H9 (cell line): ENCODE results near the gene PRELID2. TPM values are rescaled to one million over a fixed set of nuclear protein-coding genes. Genes with fewer than 3 reads are reported as not detected.

ENCODE experiments used
- DNase-seq: peaks from one replicate; pipeline ENCODE4 v3.0.0-alpha.2; 2017
- H2AFZ ChIP-seq: one replicate; pipeline ENCODE4 v1.6.1; 2013; ENCODE audit warnings: mild to moderate bottlenecking, low read length, control low read depth, moderate library complexity
- H2AK5ac ChIP-seq: 2 replicates; pipeline ENCODE4 v1.6.1; 2013; ENCODE audit warnings: low read length, control low read depth, mixed read lengths; ENCODE audit not compliant: insufficient read length
- H2BK120ac ChIP-seq: one replicate; pipeline ENCODE4 v1.6.1; 2013; ENCODE audit warnings: low read depth, mild to moderate bottlenecking, low read length, control low read depth, inconsistent platforms; ENCODE audit not compliant: poor library complexity, severe bottlenecking
- H2BK12ac ChIP-seq: 2 replicates; pipeline ENCODE4 v1.6.1; 2013; ENCODE audit warnings: low read length, control low read depth, mixed read lengths, low read depth; ENCODE audit not compliant: insufficient read length
- H2BK15ac ChIP-seq: 2 replicates; pipeline ENCODE4 v1.6.1; 2013; ENCODE audit warnings: low read depth, low read length, control low read depth
- H2BK20ac ChIP-seq: one replicate; pipeline ENCODE4 v1.6.1; 2013; ENCODE audit warnings: low read depth, mild to moderate bottlenecking, low read length, control low read depth, inconsistent platforms; ENCODE audit not compliant: poor library complexity, severe bottlenecking
- H2BK5ac ChIP-seq: 2 replicates; pipeline ENCODE4 v1.6.1; 2013; ENCODE audit warnings: low read length, control low read depth, mixed read lengths; ENCODE audit not compliant: insufficient read length
- H3K14ac ChIP-seq: 2 replicates; pipeline ENCODE4 v1.6.1; 2013; ENCODE audit warnings: low read length, control low read depth; ENCODE audit not compliant: insufficient read depth
- H3K18ac ChIP-seq: 2 replicates; pipeline ENCODE4 v1.6.1; 2013; ENCODE audit warnings: low read depth, mild to moderate bottlenecking, mixed read lengths, low read length, control low read depth; ENCODE audit not compliant: insufficient read length
- H3K23ac ChIP-seq: 2 replicates; pipeline ENCODE4 v1.6.1; 2013; ENCODE audit warnings: low read length, control low read depth, mixed read lengths, low read depth; ENCODE audit not compliant: insufficient read length
- H3K23me2 ChIP-seq: 2 replicates; pipeline ENCODE4 v1.6.1; 2013; ENCODE audit warnings: low read depth, mild to moderate bottlenecking, mixed read lengths, low read length, control low read depth; ENCODE audit not compliant: insufficient read length, poor library complexity, severe bottlenecking
- H3K27ac ChIP-seq: 2 replicates; pipeline ENCODE4 v1.5.1; 2013; ENCODE audit warnings: low read length, control low read depth, mixed read lengths, low read depth; ENCODE audit not compliant: insufficient read length
- H3K27me3 ChIP-seq: 2 replicates; pipeline ENCODE4 v1.6.1; 2013; ENCODE audit warnings: low read length, control low read depth, inconsistent platforms; ENCODE audit not compliant: insufficient read depth
- H3K4ac ChIP-seq: 2 replicates; pipeline ENCODE4 v1.6.1; 2013; ENCODE audit warnings: low read depth, mild to moderate bottlenecking, control low read depth, inconsistent platforms, low read length, moderate library complexity
- H3K4me1 ChIP-seq: 2 replicates; pipeline ENCODE4 v1.6.1; 2013; ENCODE audit warnings: low read length, control low read depth, inconsistent platforms; ENCODE audit not compliant: insufficient read depth
- H3K4me2 ChIP-seq: 2 replicates; pipeline ENCODE4 v1.6.1; 2013; ENCODE audit warnings: low read length, control low read depth, mixed read lengths; ENCODE audit not compliant: insufficient read length, insufficient read depth
- H3K56ac ChIP-seq: 2 replicates; pipeline ENCODE4 v1.6.1; 2013; ENCODE audit warnings: low read depth, mild to moderate bottlenecking, mixed read lengths, low read length, control low read depth; ENCODE audit not compliant: insufficient read length
- H3K79me1 ChIP-seq: 2 replicates; pipeline ENCODE4 v1.6.1; 2013; ENCODE audit warnings: low read depth, mild to moderate bottlenecking, moderate library complexity, low read length, control low read depth, inconsistent platforms; ENCODE audit not compliant: insufficient read depth, poor library complexity, severe bottlenecking
- H3K79me2 ChIP-seq: 2 replicates; pipeline ENCODE4 v1.6.1; 2013; ENCODE audit warnings: low read length, control low read depth, inconsistent platforms; ENCODE audit not compliant: insufficient read depth
- H3K9ac ChIP-seq: 2 replicates; pipeline ENCODE4 v1.6.1; 2013; ENCODE audit warnings: low read length, control low read depth, mixed read lengths; ENCODE audit not compliant: insufficient read length; ENCODE audit errors: extremely low read depth
- H3K9me3 ChIP-seq: one replicate; pipeline ENCODE4 v1.6.1; 2013; ENCODE audit warnings: low read depth, low read length, inconsistent platforms; ENCODE audit not compliant: control insufficient read depth
- H3T11ph ChIP-seq: one replicate; pipeline ENCODE4 v1.6.1; 2013; ENCODE audit warnings: mild to moderate bottlenecking, low read length, control low read depth, inconsistent platforms
- H4K20me1 ChIP-seq: one replicate; pipeline ENCODE4 v1.6.1; 2013; ENCODE audit not compliant: control insufficient read depth, insufficient read length, insufficient read depth
- H4K5ac ChIP-seq: 2 replicates; pipeline ENCODE4 v1.6.1; 2013; ENCODE audit warnings: low read depth, mild to moderate bottlenecking, mixed read lengths, low read length, control low read depth; ENCODE audit not compliant: insufficient read length
- H4K8ac ChIP-seq: replicated peaks from 2 replicates; pipeline ENCODE4 v1.6.1; 2013; ENCODE audit warnings: low read length, control low read depth, mixed read lengths, low read depth; ENCODE audit not compliant: insufficient read length
- H4K91ac ChIP-seq: 2 replicates; pipeline ENCODE4 v1.6.1; 2013; ENCODE audit warnings: low read depth, mild to moderate bottlenecking, moderate library complexity, mixed read lengths, low read length, control low read depth; ENCODE audit not compliant: insufficient read length
- H3K27ac Mint-ChIP-seq, 3 experiments: 2 replicates in 2 of 3; 3 replicates in 1 of 3; pipeline ENCODE4 v1.8.0; 2020 to 2021; ENCODE audit warnings: mixed read lengths in 3 of 3, mild to moderate bottlenecking in 1 of 3, moderate library complexity in 1 of 3
- H3K27me3 Mint-ChIP-seq: 2 replicates; pipeline ENCODE4 v1.8.0; 2021; ENCODE audit warnings: low read depth, mild to moderate bottlenecking, moderate library complexity, mixed read lengths
- H3K36me3 Mint-ChIP-seq, 3 experiments: 2 replicates in 2 of 3; 3 replicates in 1 of 3; pipeline ENCODE4 v1.8.0; 2020 to 2021; ENCODE audit warnings: low read depth in 3 of 3, mixed read lengths in 3 of 3; ENCODE audit not compliant: insufficient read depth in 1 of 3
- H3K4me1 Mint-ChIP-seq, 2 experiments: 2 replicates each; pipeline ENCODE4 v1.8.0; 2020; ENCODE audit warnings: mixed read lengths in 2 of 2
- H3K4me3 Mint-ChIP-seq, 2 experiments: 2 replicates in 1 of 2; 3 replicates in 1 of 2; pipeline ENCODE4 v1.8.0; 2020 to 2021; ENCODE audit warnings: mild to moderate bottlenecking in 2 of 2, mixed read lengths in 2 of 2, moderate library complexity in 1 of 2
- H3K9me3 Mint-ChIP-seq, 2 experiments: 2 replicates in 1 of 2; 3 replicates in 1 of 2; pipeline ENCODE4 v1.8.0; 2020; ENCODE audit warnings: mild to moderate bottlenecking in 2 of 2, mixed read lengths in 2 of 2, moderate library complexity in 1 of 2
- total RNA-seq: library from RNA; stranded (reverse); gene quantifications from 2 replicates; pipeline ENCODE4 v1.2.1, GENCODE V29; 2021
- TF ChIP-seq, protein P1 (sequence below): fragments of 200-600 bp; sonication (generic); conservative IDR thresholded peaks from 3 replicates; pipeline ENCODE4 v1.8.0; 2021; ENCODE audit warnings: antibody characterized with exemption, mild to moderate bottlenecking

Gene PRELID2
- total RNA-seq, 1 experiment from 2014 or later: 13.2 TPM

DNA sequence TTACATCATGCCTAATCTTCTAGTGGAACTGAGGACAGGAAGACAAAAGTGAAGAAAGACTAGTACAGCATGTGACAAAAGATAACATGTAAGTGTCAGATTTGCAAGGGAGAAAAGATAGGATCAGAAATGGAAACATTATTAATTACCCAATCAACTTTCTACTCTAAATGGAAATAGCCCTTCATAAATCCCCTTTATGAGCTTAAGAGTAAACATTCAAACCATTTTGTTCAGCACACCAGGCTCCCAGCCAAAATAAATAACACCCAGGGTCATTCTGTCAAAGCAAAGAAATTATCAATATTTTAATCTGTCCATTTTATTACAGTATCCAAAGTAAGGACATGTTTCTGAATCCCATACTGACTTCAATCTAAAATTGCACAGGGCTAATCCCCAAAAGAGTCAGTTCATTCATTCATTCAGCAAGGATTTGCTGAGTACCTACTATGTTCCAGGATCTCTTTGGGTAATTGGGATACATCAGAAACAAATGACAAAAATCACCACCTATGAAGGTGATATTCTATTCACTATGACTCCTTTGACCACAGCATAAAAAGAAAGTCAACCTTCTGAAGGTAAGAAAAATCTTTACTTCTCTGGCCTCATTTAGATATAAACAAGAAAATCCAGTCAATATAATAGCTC lies 5.3 kb downstream of the PRELID2 start:
- Histone ChIP-seq H2AFZ (no peak overlapping the region), H2BK120ac (no peak overlapping the region), H3K56ac (no peak overlapping the region), H2BK15ac (no peak overlapping the region), H3K4me2 (no peak overlapping the region), H3K23ac (no peak overlapping the region), H3K79me1 (no peaks in the 10 kb centered on the region), H3K9ac (no peak overlapping the region), H3K23me2 (peaks cover 2% of the 10 kb centered on the region), H2AK5ac (no peak overlapping the region), H3T11ph (no peak overlapping the region), H3K27ac (no peak overlapping the region), H3K18ac (no peak overlapping the region), H4K91ac (no peak overlapping the region), H4K5ac (no peak overlapping the region), H3K9me3 (no peaks in the 10 kb centered on the region), H4K8ac (no peak overlapping the region), H2BK20ac (no peak overlapping the region), H3K27me3 (no peaks in the 10 kb centered on the region), H2BK5ac (no peak overlapping the region), H4K20me1 (no peaks in the 10 kb centered on the region), H3K4me1 (no peaks in the 10 kb centered on the region; the same call in 1 of the 2 replicates), H3K4ac (no peak overlapping the region), H3K79me2 (no peaks in the 10 kb centered on the region), H3K14ac (no peak overlapping the region), H2BK12ac (no peak overlapping the region)
- Mint-ChIP-seq H3K36me3 (no peaks in the 10 kb centered on the region), H3K27me3 (peaks cover 10% of the 10 kb centered on the region), H3K9me3 (no peaks in the 10 kb centered on the region), H3K4me3 (no peak overlapping the region), H3K4me1 (peaks cover 2 to 3% of the 10 kb centered on the region in 2 experiments; a peak in 1 of 4 replicates), H3K27ac (no peak overlapping the region)
- TF ChIP-seq, protein P1, sequence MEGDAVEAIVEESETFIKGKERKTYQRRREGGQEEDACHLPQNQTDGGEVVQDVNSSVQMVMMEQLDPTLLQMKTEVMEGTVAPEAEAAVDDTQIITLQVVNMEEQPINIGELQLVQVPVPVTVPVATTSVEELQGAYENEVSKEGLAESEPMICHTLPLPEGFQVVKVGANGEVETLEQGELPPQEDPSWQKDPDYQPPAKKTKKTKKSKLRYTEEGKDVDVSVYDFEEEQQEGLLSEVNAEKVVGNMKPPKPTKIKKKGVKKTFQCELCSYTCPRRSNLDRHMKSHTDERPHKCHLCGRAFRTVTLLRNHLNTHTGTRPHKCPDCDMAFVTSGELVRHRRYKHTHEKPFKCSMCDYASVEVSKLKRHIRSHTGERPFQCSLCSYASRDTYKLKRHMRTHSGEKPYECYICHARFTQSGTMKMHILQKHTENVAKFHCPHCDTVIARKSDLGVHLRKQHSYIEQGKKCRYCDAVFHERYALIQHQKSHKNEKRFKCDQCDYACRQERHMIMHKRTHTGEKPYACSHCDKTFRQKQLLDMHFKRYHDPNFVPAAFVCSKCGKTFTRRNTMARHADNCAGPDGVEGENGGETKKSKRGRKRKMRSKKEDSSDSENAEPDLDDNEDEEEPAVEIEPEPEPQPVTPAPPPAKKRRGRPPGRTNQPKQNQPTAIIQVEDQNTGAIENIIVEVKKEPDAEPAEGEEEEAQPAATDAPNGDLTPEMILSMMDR: no peak
- no peak for DNase-seq
